ENCODE results near the gene KCNJ4.
A peak's percentile ranks its signal among the peaks of the same experiment; 100 is the strongest.

The KCNJ4 gene

GRCh38 chr22:38469306-38469781 is 14.3 kb upstream of the KCNJ4 start:
- no peak for DNase-seq

DNA sequence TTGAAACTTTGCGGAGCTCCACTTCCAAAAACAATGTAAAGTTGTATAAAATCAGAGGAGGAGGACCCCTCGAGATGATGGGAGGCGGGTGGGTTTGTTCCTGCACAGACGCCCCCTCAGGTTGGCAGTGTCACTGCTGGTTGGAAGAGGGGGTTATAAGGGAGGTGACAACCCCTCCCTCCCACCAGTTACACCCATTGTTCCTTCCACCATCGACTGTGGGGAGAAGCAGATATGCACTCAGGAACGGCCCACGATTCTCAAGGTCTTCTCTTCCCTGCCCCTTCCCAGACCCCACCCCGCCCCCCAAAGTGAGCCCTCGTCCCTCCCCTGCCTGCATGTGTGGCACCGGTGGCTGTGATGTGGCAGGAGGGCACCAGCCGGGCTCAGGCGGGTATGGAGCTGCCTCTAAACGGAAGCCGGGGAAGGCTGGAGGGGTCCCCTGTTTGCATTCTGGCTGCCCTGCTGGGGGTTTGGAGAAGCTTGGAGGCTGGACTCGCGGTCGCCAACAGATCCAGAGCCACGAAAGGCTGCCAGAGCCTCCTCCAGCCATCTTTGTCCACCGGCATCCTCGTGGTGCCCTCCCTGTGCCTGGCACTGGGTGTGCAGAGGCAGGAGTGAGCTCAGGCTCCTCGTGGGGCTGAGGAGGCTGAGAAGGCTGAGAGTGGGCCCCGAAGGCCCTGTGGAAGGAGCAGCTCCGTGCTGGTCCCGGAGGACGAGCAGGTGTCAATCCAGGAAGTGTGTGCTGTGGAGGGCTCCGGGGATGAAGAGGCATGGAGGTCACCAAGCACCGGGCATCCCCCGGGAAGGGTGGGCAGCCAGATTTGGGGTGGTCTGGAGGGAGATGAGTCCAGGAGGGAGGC is 13.7 kb upstream of the KCNJ4 start:
- no peak for DNase-seq

- DNase-seq, result peak; percentile 64
These were observed 13.0 kb upstream of the KCNJ4 start, which contains the start of gene KDELR3 for GRCh38 chr22:38467904-38468442. KDELR3 (plus strand) TSS chr22:38468096; CDS start chr22:38468234, 138 bp downstream.

- DNase-seq, result no peak
These were observed 12.5 kb upstream of the KCNJ4 start for GRCh38 chr22:38467438-38467903.

GRCh38 chr22:38465673-38466490 is 10.9 kb upstream of the KCNJ4 start:
- no peak for DNase-seq

- DNase-seq, result no peak
These were observed 10.1 kb upstream of the KCNJ4 start for GRCh38 chr22:38464992-38465672.

- no peak for DNase-seq
These were observed 8.2 kb upstream of the KCNJ4 start for GRCh38 chr22:38462960-38463784.

DNA sequence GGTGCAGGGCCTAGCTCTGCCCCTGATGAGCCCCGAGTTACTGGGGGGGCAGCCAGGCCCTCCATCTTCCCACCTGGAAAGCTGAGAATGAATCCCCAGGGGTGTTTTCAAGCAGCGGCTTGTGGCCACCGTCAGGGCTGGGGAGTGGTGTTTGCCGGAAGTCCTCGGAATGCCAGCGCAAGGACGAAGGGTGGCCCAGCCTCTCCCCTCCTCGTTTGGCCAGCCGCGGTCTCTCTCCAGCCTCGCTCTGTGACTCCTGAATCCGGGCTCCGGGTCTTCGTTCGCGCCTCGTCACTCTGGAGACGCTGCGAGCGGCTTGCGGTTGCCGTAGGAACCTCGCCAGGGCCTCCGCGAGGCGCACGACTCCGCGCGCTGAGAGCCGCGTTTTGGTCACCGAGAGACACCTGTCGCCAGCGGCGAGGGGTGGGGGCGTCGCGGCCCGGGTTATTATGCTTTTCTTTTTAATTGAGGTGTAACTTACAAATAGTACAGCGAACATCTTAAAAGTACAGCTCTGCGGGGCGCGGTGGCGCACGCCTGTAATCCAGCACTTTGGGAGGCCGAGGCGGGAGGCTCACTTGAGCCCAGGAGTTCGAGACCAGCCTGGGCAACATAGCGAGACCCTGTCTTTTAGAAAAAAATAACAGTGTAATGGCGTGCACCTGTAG is 6.5 kb upstream of the KCNJ4 start:
- peak; percentile 68 for DNase-seq

- DNase-seq, result no peak
These were observed 6.0 kb upstream of the KCNJ4 start for GRCh38 chr22:38461057-38461413.

- DNase-seq, result no peak
These were observed 5.4 kb upstream of the KCNJ4 start for GRCh38 chr22:38460426-38460840.

DNA sequence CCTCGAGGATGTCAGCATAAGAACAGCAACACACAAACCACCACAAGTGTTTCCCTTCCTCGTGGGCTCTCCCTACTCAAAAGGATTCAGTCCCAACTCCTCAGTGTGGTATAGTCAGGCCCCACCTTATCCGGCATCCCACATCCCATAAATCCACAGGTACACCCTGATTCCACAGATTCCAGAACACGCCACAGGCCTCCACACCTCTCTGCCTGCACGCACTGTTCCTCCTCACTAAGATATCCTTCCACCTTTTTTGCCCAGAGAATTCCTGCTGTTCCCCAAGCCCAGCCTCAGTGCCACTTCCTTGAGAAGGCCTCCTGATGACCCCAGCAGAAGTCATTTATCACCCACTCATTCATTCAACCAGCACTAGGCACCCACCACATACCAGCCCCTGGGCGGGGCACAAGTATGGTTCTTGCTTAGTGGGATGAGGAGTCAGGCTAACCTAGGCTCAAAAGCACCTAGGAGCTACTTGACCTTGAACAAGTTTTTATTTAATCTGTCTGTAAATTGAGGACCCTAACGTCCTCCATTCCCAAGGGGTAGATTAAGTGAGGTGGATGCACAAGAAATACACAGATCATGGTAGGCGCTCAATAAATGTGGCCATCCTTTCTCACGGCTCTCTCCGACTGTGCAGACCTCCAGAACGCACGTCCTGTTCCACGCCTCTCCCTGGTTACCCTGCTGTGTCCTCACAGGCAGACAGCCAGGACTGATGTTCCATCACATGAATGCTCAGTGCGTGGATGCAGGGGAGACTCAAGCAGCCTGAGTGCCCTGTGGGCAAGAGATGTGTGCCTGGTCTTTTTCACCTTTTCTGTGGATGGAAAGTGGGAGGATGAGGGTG is 2.1 kb upstream of the KCNJ4 start:
- DNase-seq, result no peak

- DNase-seq, result no peak
These were observed 1.4 kb upstream of the KCNJ4 start for GRCh38 chr22:38456272-38456835.

- DNase-seq, result no peak
These were observed 702 bp upstream of the KCNJ4 start for GRCh38 chr22:38455530-38456271.

- no peak for DNase-seq
These were observed 485 bp downstream of the KCNJ4 start for GRCh38 chr22:38454353-38455075.

DNA sequence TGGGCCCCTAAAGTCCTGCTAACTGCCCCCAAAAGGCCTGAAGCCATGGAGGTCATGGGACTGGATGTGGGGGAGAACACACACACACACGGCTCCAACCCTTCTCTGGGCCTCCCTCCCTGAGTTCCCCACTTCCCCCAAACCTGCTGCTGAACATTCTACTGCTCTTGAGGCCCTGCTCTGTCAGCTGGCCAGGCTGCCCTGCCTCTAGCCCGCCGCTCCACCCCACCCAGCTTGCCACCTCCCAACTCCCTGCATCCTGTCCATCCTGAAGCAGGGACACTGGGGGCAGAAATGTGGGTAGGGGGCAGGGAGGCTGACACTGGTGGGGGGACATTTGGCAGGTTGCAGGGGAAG is 1.0 kb downstream of the KCNJ4 start:
- no peak for DNase-seq

- DNase-seq, result no peak
These were observed 1.8 kb downstream of the KCNJ4 start for GRCh38 chr22:38453066-38453672.

DNA sequence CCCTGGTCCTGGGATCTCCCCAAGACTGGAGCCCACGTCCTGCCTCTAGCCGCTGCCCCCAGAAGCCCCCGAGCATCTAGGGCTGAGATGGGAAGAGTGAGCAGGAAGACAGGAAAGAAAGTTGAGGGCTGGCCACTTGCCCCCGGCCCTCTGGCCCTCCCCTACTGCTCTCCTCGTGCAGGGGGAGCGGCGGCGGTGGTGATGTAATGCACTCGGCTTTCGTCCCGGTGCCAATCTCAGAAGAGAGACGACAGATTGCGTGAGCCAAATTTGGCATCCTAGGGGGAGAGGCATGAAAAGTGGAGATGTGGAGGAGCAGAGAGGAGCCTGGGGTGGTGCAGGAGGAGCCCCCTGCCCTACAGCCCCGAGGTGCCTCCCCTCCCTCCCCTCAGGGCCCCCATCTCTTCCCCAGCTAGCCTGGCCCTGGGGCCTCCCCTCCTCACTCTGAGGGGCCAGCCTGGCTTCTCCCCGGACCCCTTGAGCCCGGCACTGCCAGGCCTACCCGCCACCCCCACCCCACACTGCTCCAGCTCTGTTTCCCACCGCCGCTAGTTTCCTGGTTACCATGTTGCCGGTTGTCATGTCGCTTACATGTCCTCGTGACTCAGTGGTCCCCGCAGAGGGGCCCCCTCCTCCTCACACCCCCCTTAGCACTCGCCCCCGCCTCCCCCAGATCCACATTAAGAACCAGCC is 2.5 kb downstream of the KCNJ4 start:
- DNase-seq, result no peak

DNA sequence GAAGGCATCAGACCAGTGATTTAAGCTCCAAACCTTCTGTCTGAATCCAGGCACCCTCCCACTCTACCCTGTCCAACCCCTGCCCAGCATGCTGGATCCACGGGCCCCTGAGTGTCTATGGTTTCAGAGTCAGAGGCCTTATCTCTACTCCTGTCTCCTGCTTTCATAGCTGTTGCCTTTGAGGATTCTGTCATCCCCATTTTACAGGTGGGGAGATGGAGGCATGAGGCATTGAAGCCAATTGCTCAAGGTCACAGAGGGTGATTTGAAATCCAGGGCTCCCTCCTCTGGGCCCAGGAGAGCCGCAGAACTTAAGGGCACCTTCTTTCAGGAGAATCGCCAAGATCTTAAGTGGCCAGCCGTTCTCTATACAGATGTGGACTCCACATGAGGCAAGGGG is 3.1 kb downstream of the KCNJ4 start:
- DNase-seq, result no peak
